Endodermal cell (in vitro differentiated cells): ENCODE data around the gene DHRS11. TPM values are rescaled to one million over a fixed set of nuclear protein-coding genes. Genes with fewer than 3 reads are reported as not detected.
A peak's percentile ranks its signal among the peaks of the same experiment; 100 is the strongest.

Experiments
- DNase-seq: peaks from one replicate; pipeline ENCODE4 v3.0.0-alpha.2; 2017
- H3K27ac ChIP-seq: 2 replicates; pipeline ENCODE4 v1.5.1; 2013; ENCODE audit warnings: mild to moderate bottlenecking, low read depth, low read length, moderate library complexity
- H3K27me3 ChIP-seq: 2 replicates; pipeline ENCODE4 v1.6.1; 2013; ENCODE audit warnings: mild to moderate bottlenecking, low read length, moderate library complexity; ENCODE audit not compliant: insufficient read depth, control insufficient read depth, poor library complexity, severe bottlenecking
- H3K36me3 ChIP-seq: 2 replicates; pipeline ENCODE4 v1.7.0; 2013; ENCODE audit warnings: mild to moderate bottlenecking, low read length, moderate library complexity; ENCODE audit not compliant: control insufficient read depth, insufficient read depth
- H3K4me1 ChIP-seq: one replicate; pipeline ENCODE4 v1.7.0; 2013; ENCODE audit warnings: low read length; ENCODE audit not compliant: control insufficient read depth, insufficient read depth
- H3K4me3 ChIP-seq: 2 replicates; pipeline ENCODE4 v1.5.1; 2013; ENCODE audit warnings: mild to moderate bottlenecking, low read length, moderate library complexity
- H3K9ac ChIP-seq: 2 replicates; pipeline ENCODE4 v1.6.1; 2013; ENCODE audit warnings: mild to moderate bottlenecking, low read length, moderate library complexity; ENCODE audit not compliant: poor library complexity, severe bottlenecking; ENCODE audit errors: extremely low read depth
- H3K9me3 ChIP-seq: 2 replicates; pipeline ENCODE4 v1.6.1; 2013; ENCODE audit warnings: mild to moderate bottlenecking, low read length, moderate library complexity; ENCODE audit not compliant: control insufficient read depth
- H3K27ac Mint-ChIP-seq: 2 replicates; pipeline ENCODE4 v1.8.0; 2020; ENCODE audit warnings: mixed read lengths
- H3K27me3 Mint-ChIP-seq: 2 replicates; pipeline ENCODE4 v1.8.0; 2021; ENCODE audit warnings: mild to moderate bottlenecking, mixed read lengths; ENCODE audit not compliant: insufficient read depth
- H3K36me3 Mint-ChIP-seq: 2 replicates; pipeline ENCODE4 v1.8.0; 2020; ENCODE audit warnings: low read depth, mixed read lengths
- H3K4me1 Mint-ChIP-seq: 2 replicates; pipeline ENCODE4 v1.8.0; 2020; ENCODE audit warnings: mixed read lengths
- H3K4me3 Mint-ChIP-seq: 2 replicates; pipeline ENCODE4 v1.8.0; 2020; ENCODE audit warnings: mild to moderate bottlenecking, moderate library complexity, mixed read lengths
- H3K9me3 Mint-ChIP-seq: 2 replicates; pipeline ENCODE4 v1.8.0; 2020; ENCODE audit warnings: mild to moderate bottlenecking, mixed read lengths
- WGBS, 2 experiments: methylation state at CpG; one replicate each; pipeline versions ENCODE4 v1.1.5 to v1.1.7; 2013; ENCODE audit warnings: missing lambda C conversion rate in 2 of 2, mixed read lengths in 1 of 2; ENCODE audit not compliant: insufficient coverage in 1 of 2, insufficient read length in 1 of 2; 5-methylcytosine and 5-hydroxymethylcytosine counted together
- total RNA-seq, 2 donors: library from RNA; stranded (reverse); fragmentation: NEBNext Ultra II Directional in 1 of 2; extraction: Animal tissue kit (Norgen Biotek cat#: 25700) in 1 of 2; gene quantifications; 2 replicates in 1 of 2; 3 replicates in 1 of 2; pipeline ENCODE4 v1.2.1, GENCODE V29; 2021
- TF ChIP-seq, protein P1 (sequence below): fragments of 200-600 bp; sonication (generic); conservative IDR thresholded peaks from 2 replicates; pipeline ENCODE4 v1.5.0; 2021; ENCODE audit warnings: antibody characterized with exemption, mild to moderate bottlenecking

DHRS11 gene
- total RNA-seq, 2 donors from 2014 or later = 25.5 to 28.5 TPM

DNA sequence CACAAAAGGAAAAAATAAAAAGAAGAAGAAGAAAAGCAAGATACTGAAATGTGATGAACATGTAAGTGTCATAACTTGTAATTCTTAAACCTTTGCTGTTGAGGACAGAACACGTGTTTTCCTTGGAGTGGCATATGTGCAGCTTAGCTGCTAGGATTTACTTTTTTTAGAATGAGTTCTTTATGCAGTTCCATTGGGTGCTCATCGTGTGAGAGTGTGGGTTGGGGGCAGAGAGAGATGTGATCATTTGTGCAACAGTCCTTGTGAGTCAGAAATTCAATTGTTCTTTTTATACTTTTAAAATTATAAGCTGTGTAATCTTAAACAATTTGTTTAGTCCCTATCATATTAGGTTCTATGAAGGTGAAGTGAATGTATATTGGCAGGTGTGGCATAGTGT is 5.5 kb upstream of the DHRS11 start:
- H3K36me3 ChIP-seq = peaks cover 87% of the 10 kb centered on the region
- H3K9me3 Mint-ChIP-seq = no peaks in the 10 kb centered on the region
- peaks cover 1% of the 10 kb centered on the region for H3K4me1 Mint-ChIP-seq
- WGBS, 2 experiments = 98% methylated on average over 2 of the region's 2 CpGs; no CpG with 5 or more reads in 1 of the 2 experiments
- H3K27ac Mint-ChIP-seq = no peak overlapping the region
- no peaks in the 10 kb centered on the region for H3K27me3 Mint-ChIP-seq
- no peak overlapping the region for H3K9ac ChIP-seq
- H3K36me3 Mint-ChIP-seq = peaks cover 50% of the 10 kb centered on the region
- H3K27ac ChIP-seq = no peak overlapping the region
- H3K4me3 ChIP-seq = no peak overlapping the region
- H3K4me1 ChIP-seq = no peaks in the 10 kb centered on the region
- DNase-seq = no peak
- TF ChIP-seq, protein P1, sequence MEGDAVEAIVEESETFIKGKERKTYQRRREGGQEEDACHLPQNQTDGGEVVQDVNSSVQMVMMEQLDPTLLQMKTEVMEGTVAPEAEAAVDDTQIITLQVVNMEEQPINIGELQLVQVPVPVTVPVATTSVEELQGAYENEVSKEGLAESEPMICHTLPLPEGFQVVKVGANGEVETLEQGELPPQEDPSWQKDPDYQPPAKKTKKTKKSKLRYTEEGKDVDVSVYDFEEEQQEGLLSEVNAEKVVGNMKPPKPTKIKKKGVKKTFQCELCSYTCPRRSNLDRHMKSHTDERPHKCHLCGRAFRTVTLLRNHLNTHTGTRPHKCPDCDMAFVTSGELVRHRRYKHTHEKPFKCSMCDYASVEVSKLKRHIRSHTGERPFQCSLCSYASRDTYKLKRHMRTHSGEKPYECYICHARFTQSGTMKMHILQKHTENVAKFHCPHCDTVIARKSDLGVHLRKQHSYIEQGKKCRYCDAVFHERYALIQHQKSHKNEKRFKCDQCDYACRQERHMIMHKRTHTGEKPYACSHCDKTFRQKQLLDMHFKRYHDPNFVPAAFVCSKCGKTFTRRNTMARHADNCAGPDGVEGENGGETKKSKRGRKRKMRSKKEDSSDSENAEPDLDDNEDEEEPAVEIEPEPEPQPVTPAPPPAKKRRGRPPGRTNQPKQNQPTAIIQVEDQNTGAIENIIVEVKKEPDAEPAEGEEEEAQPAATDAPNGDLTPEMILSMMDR = no peak
- no peak overlapping the region for H3K4me3 Mint-ChIP-seq
- H3K9me3 ChIP-seq = no peaks in the 10 kb centered on the region
- no peaks in the 10 kb centered on the region for H3K27me3 ChIP-seq

DNA sequence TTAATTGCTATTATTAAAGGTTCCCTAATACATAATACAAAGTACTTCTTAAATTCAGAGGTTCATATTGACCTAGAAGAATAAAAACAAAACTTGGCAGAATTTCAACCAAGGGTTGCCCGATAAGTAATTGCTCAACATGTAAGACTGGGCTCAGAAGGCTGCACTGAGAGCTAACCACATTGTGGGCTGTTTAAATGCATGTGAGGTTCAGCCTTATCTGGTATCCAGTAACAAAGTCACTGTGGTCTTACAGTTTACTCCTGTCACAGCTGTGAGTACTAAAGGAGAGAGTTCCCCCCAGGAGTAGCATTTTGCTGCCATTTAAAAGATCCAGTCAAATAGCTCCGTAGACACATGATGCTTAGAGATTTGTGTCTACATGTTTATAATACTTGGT is 1.6 kb upstream of the DHRS11 start:
- no peaks in the 10 kb centered on the region for H3K9me3 Mint-ChIP-seq
- peaks cover 20% of the 10 kb centered on the region for H3K4me1 Mint-ChIP-seq
- H3K27ac Mint-ChIP-seq = no peak overlapping the region
- peaks cover 33% of the 10 kb centered on the region for H3K36me3 Mint-ChIP-seq
- Histone ChIP-seq H3K9ac (no peak overlapping the region), H3K4me1 (peaks cover 13% of the 10 kb centered on the region), H3K27me3 (no peaks in the 10 kb centered on the region), H3K4me3 (no peak overlapping the region), H3K27ac (no peak overlapping the region), H3K9me3 (no peaks in the 10 kb centered on the region), H3K36me3 (peaks cover 68% of the 10 kb centered on the region)
- WGBS, 2 experiments = 91 to 97% methylated on average over 1 to 2 of the region's 2 CpGs
- no peak for DNase-seq
- TF ChIP-seq, protein P1 = no peak
- H3K4me3 Mint-ChIP-seq = no peak overlapping the region
- H3K27me3 Mint-ChIP-seq = no peaks in the 10 kb centered on the region

DNA sequence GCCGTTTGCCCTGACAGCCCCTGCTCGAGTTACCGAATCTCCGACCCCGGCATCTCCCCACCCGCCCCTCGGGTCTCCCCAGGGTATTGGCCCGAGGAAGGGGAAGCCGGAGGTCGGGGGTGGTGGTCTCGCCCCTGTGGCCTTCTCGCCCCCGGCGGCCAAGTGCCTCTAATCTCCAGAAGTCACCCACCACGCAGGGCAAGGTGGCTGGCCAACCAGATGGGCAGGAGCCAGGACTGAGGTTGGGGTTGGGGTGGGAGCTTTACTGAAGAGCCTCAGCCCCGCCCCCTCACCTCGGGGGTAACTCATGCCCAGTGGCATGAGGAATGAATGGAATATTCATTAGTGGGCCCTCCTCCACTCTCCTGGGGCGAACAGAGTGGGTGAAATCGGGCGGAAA is 637 bp downstream of the DHRS11 start:
- H3K4me1 ChIP-seq = peaks cover 13% of the 10 kb centered on the region
- H3K27ac Mint-ChIP-seq = peak overlapping the region; percentile 89

More for the DNA sequence above, 637 bp downstream of the DHRS11 start:
- Histone ChIP-seq H3K27ac (no peak overlapping the region), H3K4me3 (peak overlapping the region; percentile 88), H3K9ac (peak overlapping the region; percentile 59), H3K27me3 (no peaks in the 10 kb centered on the region), H3K36me3 (peaks cover 65% of the 10 kb centered on the region), H3K9me3 (no peaks in the 10 kb centered on the region)
- Mint-ChIP-seq H3K27me3 (no peaks in the 10 kb centered on the region), H3K4me3 (peak overlapping the region; percentile 74), H3K4me1 (peaks cover 20% of the 10 kb centered on the region), H3K36me3 (peaks cover 28% of the 10 kb centered on the region), H3K9me3 (no peaks in the 10 kb centered on the region)
- DNase-seq = peak; percentile 88
- TF ChIP-seq, protein P1 = no peak
- WGBS, 2 experiments = 1 to 7% methylated on average over 4 to 20 of the region's 20 CpGs
